ENCODE measurements around the gene CHD3.
A peak's percentile ranks its signal among the peaks of the same experiment; 100 is the strongest.

CHD3 gene

DNA sequence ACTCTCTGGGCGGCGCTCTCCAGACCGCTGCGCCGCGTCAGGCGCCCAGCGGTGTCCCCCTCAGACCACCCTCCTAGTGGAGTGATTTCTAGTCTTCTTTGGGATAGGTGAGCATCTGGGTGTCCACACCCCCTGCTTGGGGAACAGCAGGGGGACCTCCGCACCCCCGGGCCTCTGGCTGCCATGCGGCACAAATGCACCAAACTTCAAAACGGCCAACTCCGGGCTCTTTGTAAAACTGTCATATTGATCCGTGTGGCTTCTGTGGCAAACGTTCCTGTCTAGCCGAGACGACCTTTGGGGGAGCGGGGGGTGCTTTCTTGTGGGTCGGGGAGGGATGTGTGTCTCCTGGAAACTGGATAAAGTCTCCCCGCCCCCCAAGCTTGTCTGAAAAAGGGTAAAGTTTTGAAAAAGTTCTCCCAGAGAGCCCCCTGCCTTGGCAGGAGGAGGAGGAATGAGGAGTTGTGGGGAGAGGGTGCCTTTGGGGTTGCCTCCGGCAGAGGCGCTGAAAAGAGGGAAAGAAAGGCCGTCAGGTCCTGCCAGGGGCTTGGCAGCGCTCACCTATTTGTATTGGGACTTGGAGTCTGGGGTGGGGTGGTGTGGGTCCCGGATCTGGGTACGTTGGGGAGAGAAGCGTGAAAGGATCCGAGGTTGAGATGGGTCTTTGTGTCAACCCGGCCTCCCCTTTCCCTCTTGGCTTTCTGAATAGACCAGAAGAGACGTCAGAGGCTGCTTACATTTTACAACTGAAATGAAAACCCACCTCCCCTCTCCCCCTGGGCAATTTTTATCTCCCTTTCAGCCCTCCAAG, 2.2 kb upstream of the CHD3 start:
- TF ChIP-seq CTCF (IDR thresholded peaks at IDR 0.05; ENCODE audit: extremely low read depth, insufficient read depth, missing control alignments), result no peak
- DNase-seq (ENCODE audit: low spot score), result peak; percentile 64
- in situ Hi-C loops (cut with MboI; ENCODE audit: low pct_unique_long_range_greater_than_20kb, low sequenced_read_pairs, unreplicated experiment), result no loop called here

DNA sequence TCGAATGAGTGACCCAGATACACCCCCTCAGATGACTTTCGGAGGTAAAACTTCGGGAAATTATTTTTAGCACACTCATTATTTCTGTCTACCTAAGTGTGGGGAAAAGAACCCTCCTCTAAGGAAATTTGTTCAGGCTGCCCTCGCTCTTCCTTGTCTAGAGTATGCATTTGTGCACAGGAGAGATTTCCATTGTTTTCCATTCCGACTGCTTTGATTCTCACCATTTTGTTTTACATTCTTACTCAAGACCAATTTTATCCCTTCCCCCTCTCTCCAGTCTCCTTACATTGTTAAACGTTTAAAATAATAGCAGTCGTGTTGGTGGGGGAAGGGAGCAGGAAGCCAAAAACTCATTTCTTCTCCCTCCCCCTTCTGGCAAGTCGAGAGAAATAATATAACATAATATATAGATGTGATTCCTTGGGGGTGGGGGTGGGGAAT, 1.5 kb upstream of the CHD3 start:
- no peak for TF ChIP-seq CTCF (IDR thresholded peaks at IDR 0.05; ENCODE audit: extremely low read depth, insufficient read depth, missing control alignments)
- in situ Hi-C loops (cut with MboI; ENCODE audit: low pct_unique_long_range_greater_than_20kb, low sequenced_read_pairs, unreplicated experiment), result no loop called here
- DNase-seq (ENCODE audit: low spot score), result no peak

DNA sequence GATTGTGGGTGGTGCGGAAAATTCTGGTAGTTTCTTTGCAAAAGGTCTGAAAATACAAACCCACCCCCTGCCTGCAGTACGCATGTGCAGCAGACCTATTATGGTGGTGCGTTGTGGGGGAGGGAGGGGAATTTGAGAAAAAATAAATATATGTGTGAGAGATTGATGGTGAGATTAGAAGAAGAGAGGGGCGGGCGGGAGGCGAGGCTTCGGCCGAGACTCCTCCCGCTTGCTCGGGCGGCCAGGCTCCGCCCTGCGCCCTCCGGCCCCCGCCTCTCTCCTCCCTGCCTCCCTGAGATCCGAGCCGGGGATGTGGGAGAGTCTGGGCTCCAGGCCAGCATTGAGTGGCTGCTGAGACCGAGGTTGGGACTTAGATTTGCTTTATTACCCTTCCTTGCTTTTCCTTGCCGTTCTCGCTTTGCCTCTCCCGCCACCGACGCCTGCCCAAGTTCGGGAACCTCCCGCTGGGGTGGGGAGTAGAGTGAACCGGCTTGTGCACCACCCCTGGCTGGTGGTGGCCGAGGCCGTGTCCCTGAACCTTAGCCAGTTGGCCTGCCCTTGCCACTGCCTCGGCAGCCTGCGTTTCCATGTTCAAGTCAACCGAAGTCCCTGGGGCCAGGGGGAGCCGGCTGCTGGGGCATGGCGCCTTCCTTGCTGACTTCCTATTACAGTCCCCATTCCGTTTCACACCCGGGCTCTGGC, 956 bp upstream of the CHD3 start:
- TF ChIP-seq CTCF (IDR thresholded peaks at IDR 0.05; ENCODE audit: extremely low read depth, insufficient read depth, missing control alignments), result no peak
- DNase-seq (ENCODE audit: low spot score), result peak; percentile 92
- in situ Hi-C loops (cut with MboI; ENCODE audit: low pct_unique_long_range_greater_than_20kb, low sequenced_read_pairs, unreplicated experiment), result no loop called here

DNA sequence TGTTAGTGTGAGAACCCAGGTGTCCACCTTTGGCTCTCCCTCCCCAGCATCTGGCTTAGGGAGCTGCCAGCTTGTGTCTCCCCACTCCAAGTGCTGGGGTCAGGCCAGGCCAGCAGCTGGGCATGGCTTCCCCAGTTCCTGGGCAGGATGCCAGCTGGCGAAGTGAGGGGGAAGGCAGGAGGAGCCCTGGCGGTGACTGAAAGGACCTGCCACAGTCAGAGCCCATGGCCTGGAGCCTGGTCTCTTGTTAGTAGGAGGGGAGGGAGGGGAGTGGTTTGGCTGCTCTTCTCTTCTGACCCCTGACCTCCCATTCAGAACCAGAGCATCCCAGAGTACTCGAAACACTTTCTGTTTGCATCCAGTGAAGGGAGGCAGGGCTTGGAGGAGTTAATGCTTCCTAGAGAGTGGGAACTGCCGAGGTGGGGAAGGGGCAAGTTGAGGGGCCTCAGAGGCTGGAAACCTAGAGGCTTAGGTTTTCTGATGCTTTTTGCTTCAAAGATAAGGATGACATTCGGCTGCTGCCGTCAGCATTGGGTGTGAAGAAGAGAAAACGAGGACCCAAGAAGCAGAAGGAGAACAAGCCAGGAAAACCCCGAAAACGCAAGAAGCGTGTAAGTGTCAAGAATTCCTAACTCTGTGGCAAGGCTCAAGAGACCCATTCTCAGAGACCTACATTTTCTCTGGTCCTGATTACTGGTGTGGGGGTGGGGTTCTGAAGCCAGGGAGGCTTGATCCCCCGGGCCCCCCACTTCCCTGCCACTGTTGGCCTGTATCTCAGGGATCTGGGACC, 772 bp downstream of the CHD3 start:
- DNase-seq (ENCODE audit: low spot score), result no peak
- no peak for TF ChIP-seq CTCF (IDR thresholded peaks at IDR 0.05; ENCODE audit: extremely low read depth, insufficient read depth, missing control alignments)
- in situ Hi-C loops (cut with MboI; ENCODE audit: low pct_unique_long_range_greater_than_20kb, low sequenced_read_pairs, unreplicated experiment), result no loop called here

- no peak for DNase-seq (ENCODE audit: low spot score)
- TF ChIP-seq CTCF (IDR thresholded peaks at IDR 0.05; ENCODE audit: extremely low read depth, insufficient read depth, missing control alignments), result no peak
- in situ Hi-C loops (cut with MboI; ENCODE audit: low pct_unique_long_range_greater_than_20kb, low sequenced_read_pairs, unreplicated experiment), result no loop called here
Observed at GRCh38 chr17:7893187-7893880, 4.7 kb downstream of the CHD3 start.

GRCh38 chr17:7894226-7894625, 5.6 kb downstream of the CHD3 start:
- no peak for DNase-seq (ENCODE audit: low spot score)
- in situ Hi-C loops (cut with MboI; ENCODE audit: low pct_unique_long_range_greater_than_20kb, low sequenced_read_pairs, unreplicated experiment), result no loop called here

More at GRCh38 chr17:7894226-7894625, 5.6 kb downstream of the CHD3 start:
- TF ChIP-seq CTCF (IDR thresholded peaks at IDR 0.05; ENCODE audit: extremely low read depth, insufficient read depth, missing control alignments), result no peak
